SU-DHL-6 (cell line): ENCODE data around the gene TRIM66.

Source experiments
- H2AFZ ChIP-seq: fragments of 200-600 bp; sonication (generic); 2 replicates; pipeline ENCODE4 v1.6.1; 2014; ENCODE audit warnings: low read depth, mild to moderate bottlenecking, moderate library complexity, mixed read lengths, antibody characterized with exemption, low read length; ENCODE audit not compliant: severe bottlenecking
- H3F3A ChIP-seq: fragments of 200-600 bp; shearing (Covaris generic); 2 replicates; pipeline ENCODE4 v1.6.0; 2016; ENCODE audit warnings: antibody characterized with exemption, mild to moderate bottlenecking; ENCODE audit not compliant: insufficient read depth
- H3K27ac ChIP-seq: fragments of 200-600 bp; sonication (generic); 2 replicates; pipeline ENCODE4 v1.5.1; 2016; ENCODE audit warnings: low read depth, mild to moderate bottlenecking, low read length, moderate library complexity, mixed read lengths
- H3K27me3 ChIP-seq: fragments of 200-600 bp; sonication (generic), shearing (Covaris generic); 2 replicates; pipeline ENCODE4 v1.6.0; 2014; ENCODE audit warnings: mild to moderate bottlenecking, low read length
- H3K36me3 ChIP-seq: fragments of 200-600 bp; sonication (generic); 2 replicates; pipeline ENCODE4 v1.6.1; 2014; ENCODE audit warnings: mild to moderate bottlenecking, low read length, mixed read lengths
- H3K4me2 ChIP-seq: fragments of 300-600, 200-600 bp; shearing (Covaris generic), sonication (generic); 2 replicates; pipeline ENCODE4 v1.6.0; 2014; ENCODE audit warnings: low read length, low read depth, mild to moderate bottlenecking; ENCODE audit not compliant: poor library complexity, severe bottlenecking
- H3K4me3 ChIP-seq: fragments of 200-600 bp; sonication (generic); 2 replicates; pipeline ENCODE4 v1.5.1; 2014; ENCODE audit warnings: antibody characterized with exemption, low read length, mild to moderate bottlenecking, mixed read lengths; ENCODE audit not compliant: insufficient read depth, poor library complexity, severe bottlenecking
- H3K79me2 ChIP-seq: fragments of 200-600 bp; sonication (generic); 2 replicates; pipeline ENCODE4 v1.6.1; 2014; ENCODE audit warnings: mild to moderate bottlenecking, low read length, moderate library complexity; ENCODE audit not compliant: insufficient read depth
- H3K9ac ChIP-seq: fragments of 200-600 bp; sonication (generic); 2 replicates; pipeline ENCODE4 v1.7.0; 2014; ENCODE audit warnings: mild to moderate bottlenecking, low read length
- H3K9me2 ChIP-seq: fragments of 200-600 bp; sonication (generic); replicated peaks from 2 replicates; pipeline ENCODE4 v1.6.1; 2014; ENCODE audit warnings: low read length; ENCODE audit not compliant: insufficient read depth
- H3K9me3 ChIP-seq: fragments of 200-600 bp; sonication (generic); 2 replicates; pipeline ENCODE4 v1.6.1; 2014; ENCODE audit warnings: low read length, mixed read lengths; ENCODE audit not compliant: insufficient read depth
- H4K20me1 ChIP-seq: fragments of 200-600 bp; sonication (generic); 2 replicates; pipeline ENCODE4 v1.6.1; 2014; ENCODE audit warnings: low read depth, mild to moderate bottlenecking, antibody characterized with exemption, low read length, moderate library complexity, mixed read lengths
- EZH2phosphoT487 ChIP-seq: fragments of 200-600 bp; sonication (generic), shearing (Covaris generic); conservative IDR thresholded peaks from 2 replicates; pipeline ENCODE4 v1.6.1; 2018; ENCODE audit warnings: mild to moderate bottlenecking, antibody characterized with exemption, low read length, moderate library complexity, mixed read lengths
- TF ChIP-seq, protein P1 (sequence below): fragments of 200-600 bp; sonication (generic); IDR thresholded peaks from one replicate; pipeline ENCODE4 v1.5.1; 2017; ENCODE audit warnings: antibody characterized with exemption, mild to moderate bottlenecking, low read length, moderate library complexity; ENCODE audit not compliant: insufficient read depth, poor library complexity, severe bottlenecking

The TRIM66 gene

GRCh38 chr11:8631395-8632118, 50.9 kb downstream of the TRIM66 start:
- H3K27ac ChIP-seq = no peak overlapping the region
- H3K9ac ChIP-seq = no peak overlapping the region
- H3K4me3 ChIP-seq = no peak overlapping the region
- no peak overlapping the region for H2AFZ ChIP-seq
- peaks cover 9% of the 10 kb centered on the region; the same call in 1 of the 2 replicates for H3K36me3 ChIP-seq
- no peaks in the 10 kb centered on the region for H4K20me1 ChIP-seq
- TF ChIP-seq EZH2phosphoT487 = no peak
- TF ChIP-seq, protein P1, sequence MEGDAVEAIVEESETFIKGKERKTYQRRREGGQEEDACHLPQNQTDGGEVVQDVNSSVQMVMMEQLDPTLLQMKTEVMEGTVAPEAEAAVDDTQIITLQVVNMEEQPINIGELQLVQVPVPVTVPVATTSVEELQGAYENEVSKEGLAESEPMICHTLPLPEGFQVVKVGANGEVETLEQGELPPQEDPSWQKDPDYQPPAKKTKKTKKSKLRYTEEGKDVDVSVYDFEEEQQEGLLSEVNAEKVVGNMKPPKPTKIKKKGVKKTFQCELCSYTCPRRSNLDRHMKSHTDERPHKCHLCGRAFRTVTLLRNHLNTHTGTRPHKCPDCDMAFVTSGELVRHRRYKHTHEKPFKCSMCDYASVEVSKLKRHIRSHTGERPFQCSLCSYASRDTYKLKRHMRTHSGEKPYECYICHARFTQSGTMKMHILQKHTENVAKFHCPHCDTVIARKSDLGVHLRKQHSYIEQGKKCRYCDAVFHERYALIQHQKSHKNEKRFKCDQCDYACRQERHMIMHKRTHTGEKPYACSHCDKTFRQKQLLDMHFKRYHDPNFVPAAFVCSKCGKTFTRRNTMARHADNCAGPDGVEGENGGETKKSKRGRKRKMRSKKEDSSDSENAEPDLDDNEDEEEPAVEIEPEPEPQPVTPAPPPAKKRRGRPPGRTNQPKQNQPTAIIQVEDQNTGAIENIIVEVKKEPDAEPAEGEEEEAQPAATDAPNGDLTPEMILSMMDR = no peak
- H3K27me3 ChIP-seq = no peaks in the 10 kb centered on the region
- no peaks in the 10 kb centered on the region for H3K9me3 ChIP-seq
- no peaks in the 10 kb centered on the region for H3K9me2 ChIP-seq
- H3F3A ChIP-seq = no peaks in the 10 kb centered on the region
- H3K4me2 ChIP-seq = no peak overlapping the region
- no peaks in the 10 kb centered on the region for H3K79me2 ChIP-seq

GRCh38 chr11:8624698-8625097, 57.8 kb downstream of the TRIM66 start:
- Histone ChIP-seq H3K27me3 (no peaks in the 10 kb centered on the region), H3K9me2 (no peaks in the 10 kb centered on the region), H2AFZ (no peak overlapping the region), H3K4me3 (no peak overlapping the region), H3K9me3 (no peaks in the 10 kb centered on the region), H3K79me2 (no peaks in the 10 kb centered on the region), H3K9ac (no peak overlapping the region), H3F3A (no peaks in the 10 kb centered on the region), H4K20me1 (no peaks in the 10 kb centered on the region), H3K4me2 (no peak overlapping the region), H3K27ac (no peak overlapping the region), H3K36me3 (0 out of 2 replicates have a peak, but pooled peaks cover 4% of the 10 kb centered on the region)
- TF ChIP-seq, protein P1 = no peak
- TF ChIP-seq EZH2phosphoT487 = no peak

- H3K4me3 ChIP-seq = no peak overlapping the region
- no peak overlapping the region for H3K9ac ChIP-seq
- no peaks in the 10 kb centered on the region for H3K79me2 ChIP-seq
- H2AFZ ChIP-seq = no peak overlapping the region
- H3F3A ChIP-seq = no peaks in the 10 kb centered on the region
- no peaks in the 10 kb centered on the region for H3K9me3 ChIP-seq
- H3K27me3 ChIP-seq = no peaks in the 10 kb centered on the region
- H3K4me2 ChIP-seq = no peak overlapping the region
- H3K36me3 ChIP-seq = 0 out of 2 replicates have a peak, but pooled peaks cover 4% of the 10 kb centered on the region
- no peaks in the 10 kb centered on the region for H3K9me2 ChIP-seq
- no peak overlapping the region for H3K27ac ChIP-seq
- TF ChIP-seq, protein P1 = no peak
- TF ChIP-seq EZH2phosphoT487 = no peak
- no peaks in the 10 kb centered on the region for H4K20me1 ChIP-seq
These were observed 61.3 kb downstream of the TRIM66 start for GRCh38 chr11:8621147-8621546.
